AG04449 (cell line): ENCODE measurements around the gene NEU1.
A peak's percentile ranks its signal among the peaks of the same experiment; 100 is the strongest.
"Not testable (repeated sequence)": the region's sequence is repeated elsewhere in the genome, so short reads cannot be mapped to it uniquely, and the experiment has no call there.

Experiments
- CTCF ChIA-PET: fragments of 350-600 bp; formaldehyde crosslinking; extraction: SDS; loops from one replicate; lab custom pipeline; 2021; ENCODE audit warnings: antibody characterized with exemption; lab: Yijun Ruan, JAX
- POLR2A ChIA-PET: fragments of 400-600, 350-600 bp; formaldehyde crosslinking; extraction: SDS; loops from one replicate; lab custom pipeline; 2020; ENCODE audit warnings: antibody characterized with exemption, inconsistent platforms; lab: Yijun Ruan, JAX
- DNase-seq: peaks from one replicate; pipeline ENCODE4 v3.0.0-alpha.2; 2010; ENCODE audit warnings: low read depth, low spot score
- H3K4me3 ChIP-seq: 2 replicates; pipeline ENCODE4 v1.5.1; 2011; ENCODE audit warnings: low read depth, mild to moderate bottlenecking, control low read depth, low read length
- TF ChIP-seq, protein P1 (sequence below): IDR thresholded peaks from one replicate; pipeline ENCODE4 v1.5.1; 2011; ENCODE audit warnings: mild to moderate bottlenecking, moderate library complexity, low read length, control low read depth, inconsistent platforms; ENCODE audit not compliant: insufficient read depth; ENCODE audit errors: missing control alignments

The NEU1 gene

DNA sequence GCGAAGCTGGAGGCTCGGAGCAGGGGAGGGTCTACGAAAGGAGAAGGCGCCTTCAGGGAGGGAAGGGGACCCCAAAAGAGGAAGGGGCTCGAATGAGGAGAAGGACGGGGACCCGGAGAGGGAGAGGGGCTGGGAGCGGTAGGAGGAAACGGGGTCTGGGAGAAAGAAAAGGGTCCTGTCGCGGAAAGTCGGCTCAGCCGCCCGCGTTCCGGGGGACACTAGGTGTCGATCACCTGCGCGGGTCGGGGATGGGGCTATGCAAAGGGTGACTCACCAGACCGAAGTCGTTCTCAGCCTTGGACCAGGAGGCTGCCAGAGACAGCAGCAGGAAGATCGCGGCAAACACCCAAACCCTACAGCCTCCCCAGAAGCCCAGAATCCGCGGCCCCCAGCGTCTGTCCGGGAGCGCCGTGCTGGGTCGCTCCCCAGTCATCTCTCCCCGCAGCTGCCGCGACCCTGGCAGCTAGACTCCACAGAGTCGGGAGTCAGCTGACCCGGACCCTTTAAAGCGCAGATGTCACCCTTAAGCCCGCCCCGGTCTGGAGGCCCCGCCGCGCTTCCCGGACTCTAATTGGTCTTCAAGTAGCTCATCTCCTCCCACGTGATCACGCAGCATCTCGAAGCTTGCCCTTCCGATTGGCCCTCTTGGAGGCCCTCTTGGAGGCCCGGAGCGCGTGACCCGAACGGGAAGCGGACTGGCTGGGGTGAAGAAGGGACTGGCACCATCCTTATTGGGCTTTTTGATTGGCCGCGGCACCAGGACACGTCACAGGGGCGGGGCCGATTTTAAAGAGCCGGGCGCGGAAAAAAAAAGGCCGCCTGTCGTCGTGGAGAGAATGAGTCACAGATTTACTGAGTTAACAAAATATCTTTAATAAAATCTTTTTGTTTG lies at the start of gene NEU1:
Gene NEU1, minus strand, starts transcription at position 478 of the 892 bp plus-strand sequence. Its CDS starts 45 bp downstream, at position 433.
- ChIA-PET CTCF (interaction anchor here (1.1 to 4.5 kb wide), 5 partner anchors 18 to 184 kb away, joined by 3 to 22 read pairs (median 5); partner anchors contain the start of gene LY6G5C), POLR2A (interaction anchor here (0.6 to 2.4 kb wide), 18 partner anchors 10 to 1109 kb away, joined by 3 to 19 read pairs (median 4); partner anchors contain the start of genes ABHD16A, DXO, EHMT2 and HSPA1B)
- peak; percentile 99 for DNase-seq
- H3K4me3 ChIP-seq: peak within 1 kb of the TSS; percentile 94
- TF ChIP-seq, protein P1, sequence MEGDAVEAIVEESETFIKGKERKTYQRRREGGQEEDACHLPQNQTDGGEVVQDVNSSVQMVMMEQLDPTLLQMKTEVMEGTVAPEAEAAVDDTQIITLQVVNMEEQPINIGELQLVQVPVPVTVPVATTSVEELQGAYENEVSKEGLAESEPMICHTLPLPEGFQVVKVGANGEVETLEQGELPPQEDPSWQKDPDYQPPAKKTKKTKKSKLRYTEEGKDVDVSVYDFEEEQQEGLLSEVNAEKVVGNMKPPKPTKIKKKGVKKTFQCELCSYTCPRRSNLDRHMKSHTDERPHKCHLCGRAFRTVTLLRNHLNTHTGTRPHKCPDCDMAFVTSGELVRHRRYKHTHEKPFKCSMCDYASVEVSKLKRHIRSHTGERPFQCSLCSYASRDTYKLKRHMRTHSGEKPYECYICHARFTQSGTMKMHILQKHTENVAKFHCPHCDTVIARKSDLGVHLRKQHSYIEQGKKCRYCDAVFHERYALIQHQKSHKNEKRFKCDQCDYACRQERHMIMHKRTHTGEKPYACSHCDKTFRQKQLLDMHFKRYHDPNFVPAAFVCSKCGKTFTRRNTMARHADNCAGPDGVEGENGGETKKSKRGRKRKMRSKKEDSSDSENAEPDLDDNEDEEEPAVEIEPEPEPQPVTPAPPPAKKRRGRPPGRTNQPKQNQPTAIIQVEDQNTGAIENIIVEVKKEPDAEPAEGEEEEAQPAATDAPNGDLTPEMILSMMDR: no peak

DNA sequence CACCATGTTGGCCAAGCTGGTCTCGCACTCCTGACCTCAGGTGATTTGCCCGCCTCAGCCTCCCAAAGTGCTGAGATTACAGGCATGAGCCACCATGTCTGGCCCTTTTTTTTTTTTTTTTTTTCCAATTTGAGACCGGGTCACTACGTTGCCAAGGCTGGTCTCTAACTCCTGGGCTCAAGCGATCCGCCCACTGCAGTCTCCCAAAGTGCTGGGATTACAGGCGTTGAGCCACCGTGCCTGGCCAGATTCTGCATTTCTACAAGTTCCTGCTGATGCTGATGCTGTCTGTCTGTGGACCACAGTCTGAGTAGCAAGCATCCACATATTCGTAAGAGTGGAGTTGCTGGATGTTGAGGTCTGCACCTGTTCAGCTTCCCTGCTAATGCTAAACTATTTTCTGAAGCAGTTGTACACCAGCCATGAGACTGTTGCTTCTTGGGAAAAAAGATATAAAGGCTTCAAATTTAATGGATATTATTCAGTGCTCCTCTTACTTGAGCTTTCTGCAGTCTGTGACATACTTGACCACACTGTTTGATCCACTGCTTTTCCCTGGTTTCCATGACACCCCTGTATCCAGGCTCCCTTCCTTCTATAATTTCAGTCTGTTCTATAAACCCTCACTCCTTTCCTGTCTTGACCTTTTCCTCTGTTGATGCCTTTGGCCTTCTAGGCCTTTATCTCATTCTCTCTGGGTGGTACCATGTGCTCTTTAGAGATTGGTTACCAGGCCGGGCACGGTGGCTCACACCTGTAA lies 49.4 kb upstream of the NEU1 start:
- H3K4me3 ChIP-seq: no peak overlapping the region
- ChIA-PET POLR2A (no interaction called here), CTCF (interaction anchor here (1.4 kb wide), 1 partner anchor 40 kb away, joined by 5 read pairs; no protein-coding TSS in a partner anchor)
- no peak for DNase-seq
- TF ChIP-seq, protein P1: no peak

DNA sequence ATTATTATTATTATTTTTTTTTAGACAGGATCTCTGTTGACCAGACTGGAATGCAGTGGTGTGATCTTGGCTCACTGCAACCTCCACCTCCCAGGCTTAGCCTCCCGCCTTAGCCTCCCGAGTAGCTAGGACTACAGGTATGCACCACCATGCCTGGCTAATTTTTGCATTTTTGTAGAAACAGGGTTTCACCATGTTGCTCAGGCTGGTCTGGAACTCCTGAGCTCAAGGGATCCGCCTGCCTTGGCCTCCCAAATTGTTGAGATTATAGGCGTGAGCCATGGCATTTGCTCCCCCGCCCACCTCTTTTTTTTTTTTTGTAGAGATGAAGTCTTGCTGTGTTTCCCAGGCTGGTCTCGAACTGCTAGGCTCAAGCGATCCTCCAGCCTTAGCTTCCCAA lies 46.7 kb upstream of the NEU1 start:
- ChIA-PET POLR2A (interaction anchor here (0.6 kb wide), 1 partner anchor 12 kb away, joined by 3 read pairs; the partner anchor contains the start of gene EHMT2), CTCF (interaction anchor here (1.2 to 2.4 kb wide), 2 partner anchors 20 to 43 kb away, joined by 5 to 18 read pairs; no protein-coding TSS in a partner anchor)
- not testable (repeated sequence) for DNase-seq, H3K4me3 ChIP-seq

DNA sequence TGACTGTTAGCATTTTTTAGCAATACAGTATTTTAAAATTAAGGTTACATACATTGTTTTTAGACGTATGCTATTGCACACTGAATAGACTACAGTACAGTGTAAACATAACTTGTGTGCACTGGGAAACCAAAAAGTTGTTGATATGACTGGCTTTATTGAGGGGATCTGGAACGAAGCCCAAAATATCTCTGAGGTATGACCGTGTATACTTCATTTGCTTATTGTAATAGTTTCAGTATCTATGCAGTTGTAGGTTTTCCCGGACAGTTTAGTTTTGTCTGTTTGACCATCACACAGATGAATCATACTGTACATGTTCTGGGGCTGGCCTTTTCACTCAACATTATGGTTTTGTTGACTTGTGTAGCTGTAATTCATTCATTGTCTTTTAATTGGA lies 46.2 kb upstream of the NEU1 start:
- ChIA-PET CTCF (interaction anchor here (1.2 to 2.4 kb wide), 2 partner anchors 20 to 43 kb away, joined by 5 to 18 read pairs; no protein-coding TSS in a partner anchor), POLR2A (no interaction called here)
- TF ChIP-seq, protein P1: no peak
- DNase-seq: no peak
- no peak overlapping the region for H3K4me3 ChIP-seq

DNA sequence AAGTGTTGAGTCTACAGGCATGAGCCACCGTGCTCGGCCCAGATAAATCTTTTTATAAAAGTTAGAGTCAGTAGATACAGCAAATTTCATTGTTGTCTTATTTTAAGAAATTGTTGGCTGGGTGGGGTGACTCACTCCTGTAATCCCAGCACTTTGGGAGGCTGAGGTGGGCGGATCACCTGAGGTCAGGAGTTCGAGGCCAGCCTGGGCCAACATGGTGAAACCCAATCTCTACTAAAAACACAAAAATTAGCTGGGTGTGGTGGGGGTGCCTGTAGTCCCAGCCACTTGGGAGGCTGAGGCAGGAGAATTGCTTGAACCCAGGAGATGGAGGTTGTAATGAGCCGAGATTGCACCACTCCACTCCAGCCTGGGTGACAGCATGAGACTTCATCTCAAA lies 45.6 kb upstream of the NEU1 start:
- POLR2A ChIA-PET: not testable (repeated sequence)
- CTCF ChIA-PET: interaction anchor here (1.0 to 1.4 kb wide), 2 partner anchors 19 to 205 kb away, joined by 3 to 4 read pairs; no protein-coding TSS in a partner anchor

DNA sequence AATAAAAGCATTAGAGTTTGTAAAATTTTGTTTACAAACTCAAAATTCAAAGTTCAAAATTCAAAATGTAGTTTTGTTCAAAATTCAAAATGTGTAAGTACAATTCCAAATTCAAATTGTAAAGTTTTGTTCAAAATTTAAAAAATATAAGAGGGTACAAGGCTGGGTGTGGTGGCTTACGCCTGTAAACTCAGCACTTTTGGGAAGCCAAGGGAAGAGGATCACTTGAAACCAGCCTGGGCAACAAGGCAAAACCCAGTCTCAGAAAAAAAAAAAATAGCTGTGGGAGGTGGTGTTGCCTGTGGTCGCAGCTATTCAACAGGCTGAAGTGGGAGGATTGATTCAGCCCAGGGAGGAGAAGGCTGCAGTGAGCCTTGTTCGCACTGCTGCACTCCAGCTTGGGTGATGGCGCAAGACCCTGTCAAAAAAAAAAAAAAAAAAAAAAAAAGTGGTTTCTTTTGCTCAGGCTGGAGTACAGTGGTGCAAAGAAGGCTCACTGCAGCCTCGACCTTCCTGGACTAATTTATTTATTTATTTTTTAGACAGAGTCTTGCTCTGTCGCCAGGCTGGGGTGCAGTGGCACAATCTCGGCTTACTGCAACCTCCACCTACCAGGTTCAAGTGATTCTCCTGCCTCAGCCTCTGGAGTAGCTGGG lies 44.7 kb upstream of the NEU1 start:
- DNase-seq: no peak
- H3K4me3 ChIP-seq: no peak overlapping the region
- POLR2A ChIA-PET: interaction anchor here (1.1 kb wide), 1 partner anchor 10 kb away, joined by 3 read pairs; the partner anchor contains the start of gene EHMT2
- TF ChIP-seq, protein P1: no peak
- CTCF ChIA-PET: interaction anchor here (0.6 to 1.4 kb wide), 3 partner anchors 18 to 206 kb away, joined by 3 to 4 read pairs (median 3); no protein-coding TSS in a partner anchor

More for the DNA sequence above, 45.6 kb upstream of the NEU1 start:
- not testable (repeated sequence) for H3K4me3 ChIP-seq, DNase-seq

DNA sequence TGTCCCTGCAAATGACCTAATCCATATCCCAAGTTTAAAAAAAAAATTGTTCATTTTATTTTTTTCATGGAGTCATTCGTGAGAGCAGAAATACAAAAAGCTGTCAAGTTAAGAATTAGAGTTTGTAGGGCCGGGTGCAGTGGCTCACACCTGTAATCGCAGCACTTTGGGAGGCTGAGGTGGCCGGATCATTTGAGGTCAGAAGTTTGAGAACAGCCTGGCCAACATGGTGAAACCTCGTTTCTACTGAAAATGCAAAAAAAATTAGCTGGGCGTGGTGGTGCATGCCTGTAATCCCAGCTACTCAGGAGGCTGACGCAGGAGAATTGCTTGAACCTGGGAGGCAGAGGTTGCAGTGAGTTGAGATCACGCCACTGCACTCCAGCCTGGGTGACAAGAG lies 44.1 kb upstream of the NEU1 start:
- ChIA-PET POLR2A (interaction anchor here (1.1 kb wide), 1 partner anchor 9 kb away, joined by 3 read pairs; the partner anchor contains the start of gene EHMT2), CTCF (interaction anchor here (0.6 kb wide), 1 partner anchor 46 kb away, joined by 3 read pairs; no protein-coding TSS in a partner anchor)
- DNase-seq, H3K4me3 ChIP-seq: not testable (repeated sequence)
